ENCODE results near the gene KCNJ10. TPM values are rescaled to one million over a fixed set of nuclear protein-coding genes. Genes with fewer than 3 reads are reported as not detected.

The KCNJ10 gene
- total RNA-seq, 1 experiment from 2014 or later, result 0.08 TPM

- H3K4me1 ChIP-seq (ENCODE audit: control insufficient read depth, insufficient read depth, low read length), result no peaks in the 10 kb centered on the region
- H3K27me3 ChIP-seq (ENCODE audit: control insufficient read depth, insufficient read depth, low read length), result peaks cover 7% of the 10 kb centered on the region; the same call in 1 of the 2 replicates
- no peaks in the 10 kb centered on the region for H3K9me3 ChIP-seq (ENCODE audit: control insufficient read depth, insufficient read depth, low read depth, low read length)
- in situ Hi-C loops (cut with HindIII; ENCODE audit: low pct_unique_long_range_greater_than_20kb, low sequenced_read_pairs) (no loop called here), intact Hi-C loops (cut with micrococcal nuclease; ENCODE audit: unreplicated experiment) (no loop called here)
- no peak for TF ChIP-seq TCF7L2 (IDR thresholded peaks at IDR 0.05; ENCODE audit: low read depth, low read length)
- no peak for TF ChIP-seq POLR2AphosphoS5 (IDR thresholded peaks at IDR 0.05; ENCODE audit: low read depth, low read length)
- no peak for TF ChIP-seq SIN3A (IDR thresholded peaks at IDR 0.05; ENCODE audit: borderline replicate concordance, insufficient read depth, low read depth, low read length)
- no peak for TF ChIP-seq REST (IDR thresholded peaks at IDR 0.05; ENCODE audit: insufficient read depth in 1 of 2, low read depth in 2 of 2, low read length in 1 of 2)
- TF ChIP-seq, protein P1, sequence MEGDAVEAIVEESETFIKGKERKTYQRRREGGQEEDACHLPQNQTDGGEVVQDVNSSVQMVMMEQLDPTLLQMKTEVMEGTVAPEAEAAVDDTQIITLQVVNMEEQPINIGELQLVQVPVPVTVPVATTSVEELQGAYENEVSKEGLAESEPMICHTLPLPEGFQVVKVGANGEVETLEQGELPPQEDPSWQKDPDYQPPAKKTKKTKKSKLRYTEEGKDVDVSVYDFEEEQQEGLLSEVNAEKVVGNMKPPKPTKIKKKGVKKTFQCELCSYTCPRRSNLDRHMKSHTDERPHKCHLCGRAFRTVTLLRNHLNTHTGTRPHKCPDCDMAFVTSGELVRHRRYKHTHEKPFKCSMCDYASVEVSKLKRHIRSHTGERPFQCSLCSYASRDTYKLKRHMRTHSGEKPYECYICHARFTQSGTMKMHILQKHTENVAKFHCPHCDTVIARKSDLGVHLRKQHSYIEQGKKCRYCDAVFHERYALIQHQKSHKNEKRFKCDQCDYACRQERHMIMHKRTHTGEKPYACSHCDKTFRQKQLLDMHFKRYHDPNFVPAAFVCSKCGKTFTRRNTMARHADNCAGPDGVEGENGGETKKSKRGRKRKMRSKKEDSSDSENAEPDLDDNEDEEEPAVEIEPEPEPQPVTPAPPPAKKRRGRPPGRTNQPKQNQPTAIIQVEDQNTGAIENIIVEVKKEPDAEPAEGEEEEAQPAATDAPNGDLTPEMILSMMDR (IDR thresholded peaks at IDR 0.05), result no peak
- DNase-seq (ENCODE audit: low read depth, low spot score), result no peak
- BruUV-seq (replicated peaks), result no TSS peak
- no peaks in the 10 kb centered on the region for H3K36me3 ChIP-seq (ENCODE audit: control insufficient read depth, insufficient read depth, low read length)
- ChIA-PET CTCF (no interaction called here), POLR2A (no interaction called here)
- H3K4me3 ChIP-seq (ENCODE audit: low read depth in 2 of 2, low read length in 2 of 2), result no peak overlapping the region
- ATAC-seq, result no peak
- H3K27ac ChIP-seq (ENCODE audit: low read length), result no peak overlapping the region
Measured at GRCh38 chr1:159970932-159971342, 99.0 kb downstream of the KCNJ10 start.

DNA sequence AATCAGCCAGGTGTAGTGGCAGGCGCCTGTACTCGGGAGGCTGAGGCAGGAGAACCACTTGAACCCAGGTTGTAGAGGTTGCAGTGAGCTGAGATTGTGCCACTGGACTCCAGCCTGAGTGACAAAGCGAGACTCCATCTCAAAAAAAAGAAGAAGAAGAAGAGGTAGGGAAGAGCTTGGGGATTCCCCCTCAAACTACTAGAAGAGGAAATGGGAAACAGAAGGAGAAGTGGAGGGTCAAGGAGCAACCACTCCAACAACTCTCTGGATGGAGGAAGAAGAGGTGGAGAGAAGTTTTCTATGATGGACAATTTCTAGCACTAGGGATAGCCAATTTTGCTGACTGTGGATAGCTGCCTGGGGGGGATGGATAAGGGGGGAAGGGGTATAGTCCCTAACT, 101.1 kb downstream of the KCNJ10 start:
- ChIA-PET CTCF (interaction anchor here (0.8 kb wide), 1 partner anchor 32 kb away, joined by 3 read pairs; no protein-coding TSS in a partner anchor), POLR2A (no interaction called here)
- H3K36me3 ChIP-seq (ENCODE audit: control insufficient read depth, insufficient read depth, low read length), result no peaks in the 10 kb centered on the region
- no peak overlapping the region for H3K4me3 ChIP-seq (ENCODE audit: low read depth in 2 of 2, low read length in 2 of 2)
- H3K27ac ChIP-seq (ENCODE audit: low read length), result no peak overlapping the region
- H3K4me1 ChIP-seq (ENCODE audit: control insufficient read depth, insufficient read depth, low read length), result no peaks in the 10 kb centered on the region
- no peak for ATAC-seq
- TF ChIP-seq SIN3A (IDR thresholded peaks at IDR 0.05; ENCODE audit: borderline replicate concordance, insufficient read depth, low read depth, low read length) (no peak), POLR2AphosphoS5 (IDR thresholded peaks at IDR 0.05; ENCODE audit: low read depth, low read length) (no peak), REST (IDR thresholded peaks at IDR 0.05; ENCODE audit: insufficient read depth in 1 of 2, low read depth in 2 of 2, low read length in 1 of 2) (no peak), TCF7L2 (IDR thresholded peaks at IDR 0.05; ENCODE audit: low read depth, low read length) (no peak)
- TF ChIP-seq, protein P1 (IDR thresholded peaks at IDR 0.05), result no peak
- H3K27me3 ChIP-seq (ENCODE audit: control insufficient read depth, insufficient read depth, low read length), result peaks cover 4% of the 10 kb centered on the region; the same call in 1 of the 2 replicates
- H3K9me3 ChIP-seq (ENCODE audit: control insufficient read depth, insufficient read depth, low read depth, low read length), result no peaks in the 10 kb centered on the region
- BruUV-seq (replicated peaks), result no TSS peak
- in situ Hi-C loops (cut with HindIII; ENCODE audit: low pct_unique_long_range_greater_than_20kb, low sequenced_read_pairs), result no loop called here
- DNase-seq (ENCODE audit: low read depth, low spot score), result no peak
- intact Hi-C loops (cut with micrococcal nuclease; ENCODE audit: unreplicated experiment), result no loop called here
